ENCODE measurements around the gene VEZT.
"Not testable (repeated sequence)": the region's sequence is repeated elsewhere in the genome, so short reads cannot be mapped to it uniquely, and the experiment has no call there.

Gene VEZT

GRCh38 chr12:95227818-95228356 lies 10.3 kb downstream of the VEZT start:
- no peak for DNase-seq

- no peak for DNase-seq
Measured at GRCh38 chr12:95228617-95229016, 11.0 kb downstream of the VEZT start.

- no peak for DNase-seq
Measured at GRCh38 chr12:95229636-95230035, 12.0 kb downstream of the VEZT start.

GRCh38 chr12:95230313-95230712 lies 12.7 kb downstream of the VEZT start:
- no peak for DNase-seq

GRCh38 chr12:95231190-95231589 lies 13.6 kb downstream of the VEZT start:
- DNase-seq: no peak

- not testable (repeated sequence) for DNase-seq
Measured at GRCh38 chr12:95234187-95234586, 16.6 kb downstream of the VEZT start.

- not testable (repeated sequence) for DNase-seq
Measured at GRCh38 chr12:95235621-95236020, 18.0 kb downstream of the VEZT start.

GRCh38 chr12:95237315-95237714 lies 19.7 kb downstream of the VEZT start:
- DNase-seq: no peak

GRCh38 chr12:95238150-95238549 lies 20.5 kb downstream of the VEZT start:
- DNase-seq: no peak

- no peak for DNase-seq
Measured at GRCh38 chr12:95239216-95239615, 21.6 kb downstream of the VEZT start.

- DNase-seq: not testable (repeated sequence)
Measured at GRCh38 chr12:95239835-95240234, 22.2 kb downstream of the VEZT start.

GRCh38 chr12:95240556-95240955 lies 22.9 kb downstream of the VEZT start:
- DNase-seq: no peak

GRCh38 chr12:95241138-95241537 lies 23.5 kb downstream of the VEZT start:
- DNase-seq: not testable (repeated sequence)

- no peak for DNase-seq
Measured at GRCh38 chr12:95241761-95242506, 24.3 kb downstream of the VEZT start.

- no peak for DNase-seq
Measured at GRCh38 chr12:95243497-95244183, 26.0 kb downstream of the VEZT start.

GRCh38 chr12:95244350-95244749 lies 26.7 kb downstream of the VEZT start:
- no peak for DNase-seq

GRCh38 chr12:95248095-95248494 lies 30.5 kb downstream of the VEZT start:
- no peak for DNase-seq

GRCh38 chr12:95248604-95249360 lies 31.2 kb downstream of the VEZT start:
- no peak for DNase-seq

GRCh38 chr12:95253386-95253785 lies 35.8 kb downstream of the VEZT start:
- DNase-seq: no peak

- no peak for DNase-seq
Measured at GRCh38 chr12:95257541-95257940, 39.9 kb downstream of the VEZT start.

- DNase-seq: no peak
Measured at GRCh38 chr12:95258151-95258550, 40.5 kb downstream of the VEZT start.

- DNase-seq: no peak
Measured at GRCh38 chr12:95258803-95259202, 41.2 kb downstream of the VEZT start.

- no peak for DNase-seq
Measured at GRCh38 chr12:95259368-95259767, 41.8 kb downstream of the VEZT start.
